Measurements from ENCODE around the gene PVRIG. TPM values are rescaled to one million over a fixed set of nuclear protein-coding genes. Genes with fewer than 3 reads are reported as not detected.

PVRIG gene
- total and polyA plus RNA-seq, 2 of the 8 experiments (the other 6 are each of a cell fraction or from before 2014, with no cell fraction given) = 0.15 TPM; not detected in 1

DNA sequence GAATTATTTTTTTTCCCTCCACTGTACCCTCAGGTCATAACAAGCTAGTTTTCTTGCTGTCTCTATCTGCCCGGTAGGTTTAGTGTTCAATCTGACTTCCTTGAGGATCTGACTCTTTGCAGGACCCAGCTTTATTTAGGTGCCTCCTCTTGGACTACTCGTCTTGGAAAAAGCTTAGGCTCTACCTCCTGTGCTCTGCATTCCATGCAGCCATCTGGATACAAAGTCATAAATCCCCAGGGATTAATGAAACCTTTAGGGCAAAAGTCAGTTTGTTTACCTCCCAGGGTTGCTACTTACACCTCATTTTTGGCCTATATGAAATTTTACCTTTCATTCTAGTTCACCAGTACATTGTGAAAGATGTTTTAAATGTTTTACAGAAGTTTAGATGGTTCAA lies 34.0 kb upstream of the PVRIG start (continued):
- no peak for TF ChIP-seq SAP30 (IDR thresholded peaks at IDR 0.05; ENCODE audit: insufficient read depth, insufficient replicate concordance, low read length)
